Measurements from ENCODE around the gene TXNDC12. TPM values are rescaled to one million over a fixed set of nuclear protein-coding genes. Genes with fewer than 3 reads are reported as not detected.
A peak's percentile ranks its signal among the peaks of the same experiment; 100 is the strongest.
"Not testable (repeated sequence)": the region's sequence is repeated elsewhere in the genome, so short reads cannot be mapped to it uniquely, and the experiment has no call there.

TXNDC12 gene
- total RNA-seq, 2 donors from 2014 or later: 25.7 to 38.7 TPM

- H3K4me3 ChIP-seq: no peak overlapping the region
- no peaks in the 10 kb centered on the region for H3K27me3 ChIP-seq
- H3K9me3 ChIP-seq: no peaks in the 10 kb centered on the region
- no peak for TF ChIP-seq POLR2A (IDR thresholded peaks at IDR 0.05)
- TF ChIP-seq, protein P1, sequence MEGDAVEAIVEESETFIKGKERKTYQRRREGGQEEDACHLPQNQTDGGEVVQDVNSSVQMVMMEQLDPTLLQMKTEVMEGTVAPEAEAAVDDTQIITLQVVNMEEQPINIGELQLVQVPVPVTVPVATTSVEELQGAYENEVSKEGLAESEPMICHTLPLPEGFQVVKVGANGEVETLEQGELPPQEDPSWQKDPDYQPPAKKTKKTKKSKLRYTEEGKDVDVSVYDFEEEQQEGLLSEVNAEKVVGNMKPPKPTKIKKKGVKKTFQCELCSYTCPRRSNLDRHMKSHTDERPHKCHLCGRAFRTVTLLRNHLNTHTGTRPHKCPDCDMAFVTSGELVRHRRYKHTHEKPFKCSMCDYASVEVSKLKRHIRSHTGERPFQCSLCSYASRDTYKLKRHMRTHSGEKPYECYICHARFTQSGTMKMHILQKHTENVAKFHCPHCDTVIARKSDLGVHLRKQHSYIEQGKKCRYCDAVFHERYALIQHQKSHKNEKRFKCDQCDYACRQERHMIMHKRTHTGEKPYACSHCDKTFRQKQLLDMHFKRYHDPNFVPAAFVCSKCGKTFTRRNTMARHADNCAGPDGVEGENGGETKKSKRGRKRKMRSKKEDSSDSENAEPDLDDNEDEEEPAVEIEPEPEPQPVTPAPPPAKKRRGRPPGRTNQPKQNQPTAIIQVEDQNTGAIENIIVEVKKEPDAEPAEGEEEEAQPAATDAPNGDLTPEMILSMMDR (IDR thresholded peaks at IDR 0.05): no peak
- WGBS, 2 donors: 60 to 79% methylated on average over 1 of the region's 1 CpG
- no peak for ATAC-seq
- H3K36me3 ChIP-seq (replicated peaks in 1 of 2; ENCODE audit: insufficient read depth in 1 of 2, low read depth in 2 of 2): no peaks in the 10 kb centered on the region
- no peak for DNase-seq
- H3K4me1 ChIP-seq: peaks cover 33% of the 10 kb centered on the region
- no peak overlapping the region for H3K27ac ChIP-seq
- intact Hi-C loops (cut with DNase I): no loop called here
These were observed 1.1 kb downstream of the TXNDC12 start for GRCh38 chr1:52053862-52054261.

GRCh38 chr1:52049337-52049736 lies 5.7 kb downstream of the TXNDC12 start:
- H3K36me3 ChIP-seq (replicated peaks in 1 of 2; ENCODE audit: insufficient read depth in 1 of 2, low read depth in 2 of 2); ATAC-seq; H3K4me3 ChIP-seq; DNase-seq; H3K27ac ChIP-seq; H3K9me3 ChIP-seq; H3K27me3 ChIP-seq; intact Hi-C loops (cut with DNase I): not testable (repeated sequence)
- 92 to 95% methylated on average over 4 of the region's 4 CpGs for WGBS, 2 donors
- peaks cover 12% of the 10 kb centered on the region for H3K4me1 ChIP-seq

GRCh38 chr1:52045666-52046195 lies 9.3 kb downstream of the TXNDC12 start:
- H3K4me3 ChIP-seq; H3K36me3 ChIP-seq (replicated peaks in 1 of 2; ENCODE audit: insufficient read depth in 1 of 2, low read depth in 2 of 2); H3K9me3 ChIP-seq; DNase-seq; H3K27ac ChIP-seq; H3K4me1 ChIP-seq; intact Hi-C loops (cut with DNase I); ATAC-seq; H3K27me3 ChIP-seq: not testable (repeated sequence)
- WGBS, 2 donors: 78 to 81% methylated on average over 4 of the region's 4 CpGs

GRCh38 chr1:52045236-52045635 lies 9.8 kb downstream of the TXNDC12 start:
- no peak for ATAC-seq
- 90 to 92% methylated on average over 2 of the region's 2 CpGs for WGBS, 2 donors
- no peaks in the 10 kb centered on the region for H3K27me3 ChIP-seq
- no peaks in the 10 kb centered on the region for H3K4me1 ChIP-seq
- no peak for DNase-seq
- no peak for TF ChIP-seq POLR2A (IDR thresholded peaks at IDR 0.05)
- TF ChIP-seq, protein P1 (IDR thresholded peaks at IDR 0.05): no peak
- intact Hi-C loops (cut with DNase I): no loop called here
- H3K9me3 ChIP-seq: no peaks in the 10 kb centered on the region
- H3K36me3 ChIP-seq (replicated peaks in 1 of 2; ENCODE audit: insufficient read depth in 1 of 2, low read depth in 2 of 2): no peaks in the 10 kb centered on the region
- H3K4me3 ChIP-seq: no peak overlapping the region
- no peak overlapping the region for H3K27ac ChIP-seq

GRCh38 chr1:52041551-52042185 lies 13.3 kb downstream of the TXNDC12 start:
- intact Hi-C loops (cut with DNase I): no loop called here
- TF ChIP-seq POLR2A (IDR thresholded peaks at IDR 0.05): no peak
- TF ChIP-seq, protein P1 (IDR thresholded peaks at IDR 0.05): no peak
- no peak overlapping the region for H3K4me3 ChIP-seq
- no peaks in the 10 kb centered on the region for H3K36me3 ChIP-seq (replicated peaks in 1 of 2; ENCODE audit: insufficient read depth in 1 of 2, low read depth in 2 of 2)
- H3K27me3 ChIP-seq: no peaks in the 10 kb centered on the region
- no peak overlapping the region for H3K27ac ChIP-seq
- H3K9me3 ChIP-seq: no peaks in the 10 kb centered on the region
- 91 to 94% methylated on average over 4 of the region's 4 CpGs for WGBS, 2 donors
- ATAC-seq (no peak), DNase-seq (no peak)
- H3K4me1 ChIP-seq: peaks cover 13% of the 10 kb centered on the region

DNA sequence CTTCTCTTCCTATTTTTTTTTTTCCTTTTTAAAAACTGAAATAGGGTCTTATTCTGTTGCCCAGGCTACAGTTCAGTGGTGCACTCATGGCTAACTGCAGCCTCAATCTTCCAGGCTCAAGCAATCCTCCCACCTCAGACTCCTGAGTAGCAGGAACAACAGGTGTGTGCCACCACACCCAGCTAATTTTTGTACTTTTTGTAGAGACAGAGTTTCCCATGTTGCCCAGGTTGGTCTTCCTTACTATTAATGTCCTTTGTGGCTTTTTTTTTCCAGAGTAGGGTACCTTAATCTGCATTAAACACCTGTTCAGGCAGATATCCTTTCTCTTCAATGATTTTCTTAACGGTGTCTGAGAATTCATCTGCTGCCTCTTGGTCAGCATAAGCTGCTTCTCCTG lies 17.1 kb downstream of the TXNDC12 start:
- TF ChIP-seq, protein P1 (IDR thresholded peaks at IDR 0.05): no peak
- no peak for TF ChIP-seq POLR2A (IDR thresholded peaks at IDR 0.05)
- H3K4me3 ChIP-seq: no peak overlapping the region
- H3K4me1 ChIP-seq: peaks cover 19% of the 10 kb centered on the region
- H3K9me3 ChIP-seq: no peaks in the 10 kb centered on the region
- intact Hi-C loops (cut with DNase I): no loop called here
- no peaks in the 10 kb centered on the region for H3K27me3 ChIP-seq
- WGBS, 2 donors: 50 to 54% methylated on average over 1 of the region's 1 CpG
- ATAC-seq (no peak), DNase-seq (no peak)
- H3K36me3 ChIP-seq (replicated peaks in 1 of 2; ENCODE audit: insufficient read depth in 1 of 2, low read depth in 2 of 2): no peaks in the 10 kb centered on the region
- peak overlapping the region in 3 of 4 donors; percentile 9 to 19 (median 14) for H3K27ac ChIP-seq

All from body of pancreas (tissue), 4 donors.